ENCODE results near the gene PRPS2. TPM values are rescaled to one million over a fixed set of nuclear protein-coding genes. Genes with fewer than 3 reads are reported as not detected.

PRPS2 gene
- polyA plus RNA-seq, 3 donors: 8.2 to 19.6 (median 17.3) TPM

DNA sequence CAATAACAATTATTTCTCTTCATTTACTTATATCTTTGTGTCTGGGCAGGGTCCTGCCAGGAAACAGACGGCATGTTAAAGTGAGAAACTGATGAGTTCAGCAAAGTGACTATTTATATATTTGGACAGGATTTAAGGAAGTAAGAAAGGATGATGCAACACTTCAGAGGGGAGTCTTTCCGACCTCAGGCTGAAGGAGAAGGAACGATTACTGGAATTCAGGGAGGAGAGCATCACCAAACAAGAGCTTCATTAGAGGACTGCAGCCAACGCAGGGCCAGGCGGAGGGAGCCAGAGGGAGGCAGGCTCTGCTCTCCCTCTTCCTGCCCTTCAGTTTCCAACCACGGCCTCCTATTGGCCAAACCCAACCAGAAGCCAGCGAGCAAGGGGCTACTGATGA, 74.1 kb downstream of the PRPS2 start:
- intact Hi-C loops (cut with micrococcal nuclease): no loop called here
- no peaks in the 10 kb centered on the region for H3K36me3 ChIP-seq (replicated peaks in 1 of 2; ENCODE audit: control insufficient read depth in 1 of 2, insufficient read depth in 2 of 2, low read length in 2 of 2)
- peaks cover 0 to 3% of the 10 kb centered on the region in 2 donors for H3K27me3 ChIP-seq (ENCODE audit: control insufficient read depth in 2 of 2, insufficient read depth in 2 of 2, low read length in 2 of 2)
- H2AFZ ChIP-seq (ENCODE audit: insufficient read depth, low read depth, low read length, poor library complexity, severe bottlenecking): no peak overlapping the region
- Mint-ChIP-seq H3K4me1 (peaks cover 38% of the 10 kb centered on the region), H3K27me3 (ENCODE audit: low read depth in 3 of 3) (peaks cover 0 to 2% (median 0%) of the 10 kb centered on the region in 3 donors), H3K27ac (peak overlapping the region; percentile 53 to 88 (median 80)), H3K9me3 (peaks cover 2 to 38% (median 12%) of the 10 kb centered on the region in 7 donors), H3K4me3 (peak overlapping the region; percentile 44 to 78), H3K36me3 (peaks cover 5 to 10% of the 10 kb centered on the region in 2 donors)
- peak overlapping the region in 1 of 3 experiments; percentile 57 for H3K4me3 ChIP-seq (replicated peaks in 1 of 3; ENCODE audit: low read depth in 2 of 3, low read length in 3 of 3)
- DNase-seq: peak; percentile 33 to 69 (median 58)
- peak overlapping the region; percentile 62 for H3K4me2 ChIP-seq (replicated peaks; ENCODE audit: extremely low read depth, low read length, poor library complexity, severe bottlenecking)
- TF ChIP-seq, protein P1, sequence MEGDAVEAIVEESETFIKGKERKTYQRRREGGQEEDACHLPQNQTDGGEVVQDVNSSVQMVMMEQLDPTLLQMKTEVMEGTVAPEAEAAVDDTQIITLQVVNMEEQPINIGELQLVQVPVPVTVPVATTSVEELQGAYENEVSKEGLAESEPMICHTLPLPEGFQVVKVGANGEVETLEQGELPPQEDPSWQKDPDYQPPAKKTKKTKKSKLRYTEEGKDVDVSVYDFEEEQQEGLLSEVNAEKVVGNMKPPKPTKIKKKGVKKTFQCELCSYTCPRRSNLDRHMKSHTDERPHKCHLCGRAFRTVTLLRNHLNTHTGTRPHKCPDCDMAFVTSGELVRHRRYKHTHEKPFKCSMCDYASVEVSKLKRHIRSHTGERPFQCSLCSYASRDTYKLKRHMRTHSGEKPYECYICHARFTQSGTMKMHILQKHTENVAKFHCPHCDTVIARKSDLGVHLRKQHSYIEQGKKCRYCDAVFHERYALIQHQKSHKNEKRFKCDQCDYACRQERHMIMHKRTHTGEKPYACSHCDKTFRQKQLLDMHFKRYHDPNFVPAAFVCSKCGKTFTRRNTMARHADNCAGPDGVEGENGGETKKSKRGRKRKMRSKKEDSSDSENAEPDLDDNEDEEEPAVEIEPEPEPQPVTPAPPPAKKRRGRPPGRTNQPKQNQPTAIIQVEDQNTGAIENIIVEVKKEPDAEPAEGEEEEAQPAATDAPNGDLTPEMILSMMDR (IDR thresholded peaks at IDR 0.05): no peak
- no CpG with 5 or more reads among the region's 7 CpGs for WGBS (ENCODE audit: insufficient coverage)
- H3K27ac ChIP-seq (ENCODE audit: low read depth in 1 of 2, low read length in 2 of 2): peak overlapping the region; percentile 5 to 50
- H3K79me2 ChIP-seq (ENCODE audit: insufficient read depth, low read length): peaks cover 30% of the 10 kb centered on the region
- H3K4me1 ChIP-seq (ENCODE audit: control insufficient read depth in 1 of 2, insufficient read depth in 2 of 2, low read length in 2 of 2): peaks cover 47 to 55% of the 10 kb centered on the region in 2 donors
- H3K9me3 ChIP-seq (replicated peaks in 1 of 2; ENCODE audit: control insufficient read depth in 1 of 2, insufficient read depth in 1 of 2, low read length in 2 of 2): no peaks in the 10 kb centered on the region
- H4K20me1 ChIP-seq (ENCODE audit: insufficient read depth, low read length): no peaks in the 10 kb centered on the region
- H3K9ac ChIP-seq (ENCODE audit: insufficient read depth, low read length, poor library complexity, severe bottlenecking): no peak overlapping the region

DNA sequence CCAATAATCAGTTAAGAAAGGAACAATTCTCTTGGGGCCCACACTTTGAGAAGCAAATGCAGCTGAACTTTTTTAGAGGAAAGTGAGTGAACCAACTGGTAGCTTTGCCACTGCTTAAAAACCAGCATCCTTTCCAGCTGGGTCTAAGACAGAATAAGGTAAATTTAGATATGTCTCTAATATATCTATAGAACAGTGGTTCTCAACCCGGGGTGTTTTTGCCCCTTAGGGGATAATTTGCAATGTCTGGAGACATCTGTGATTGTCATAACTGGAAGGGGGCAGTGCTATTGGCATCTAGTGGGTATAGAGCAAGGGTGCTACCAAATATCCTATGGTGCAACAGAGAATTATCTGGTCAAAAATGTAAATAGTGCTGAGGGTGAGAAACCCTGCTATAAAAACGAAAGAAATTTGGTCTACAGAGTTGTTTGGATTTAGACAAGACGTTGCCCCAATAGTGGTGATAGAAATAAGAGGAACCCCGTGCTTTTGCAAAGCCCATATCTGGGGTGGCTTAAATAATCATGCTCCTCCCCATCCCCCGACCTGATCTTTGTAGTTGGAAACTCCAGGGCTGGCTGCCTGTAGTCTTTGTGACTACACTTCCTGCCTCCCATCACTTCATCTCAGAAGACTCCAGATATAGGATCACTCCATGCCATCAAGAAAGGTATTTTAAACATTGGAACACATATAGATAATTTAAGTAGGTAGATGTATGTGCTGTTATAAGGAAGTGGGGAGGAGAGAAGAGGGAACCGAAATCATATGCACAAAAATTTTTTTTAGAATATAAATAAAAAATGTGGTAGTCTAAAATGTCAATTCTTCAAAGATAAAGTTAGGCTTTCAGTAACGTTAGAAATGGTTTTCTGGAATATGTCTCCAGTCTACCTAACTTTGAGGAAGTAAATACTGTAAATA, 75.5 kb downstream of the PRPS2 start, which contains the start of gene TLR7:
TLR7 (plus strand) TSS at position 622 of the 927 bp plus-strand sequence. CDS start 507 bp downstream, outside the sequence.
- TF ChIP-seq, protein P1 (IDR thresholded peaks at IDR 0.05): no peak
- Mint-ChIP-seq H3K27ac (peak within 1 kb of the TSS; percentile 90 to 95 (median 93)), H3K27me3 (ENCODE audit: low read depth in 3 of 3) (peaks cover 0 to 4% (median 0%) of the 10 kb centered on the region in 3 donors), H3K4me3 (peak within 1 kb of the TSS; percentile 81 to 96), H3K4me1 (peaks cover 50% of the 10 kb centered on the region), H3K9me3 (peaks cover 2 to 33% (median 12%) of the 10 kb centered on the region in 7 donors), H3K36me3 (peaks cover 5 to 12% of the 10 kb centered on the region in 2 donors)
- Histone ChIP-seq H3K27me3 (ENCODE audit: control insufficient read depth in 2 of 2, insufficient read depth in 2 of 2, low read length in 2 of 2) (peaks cover 0 to 7% of the 10 kb centered on the region in 2 donors), H3K27ac (ENCODE audit: low read depth in 1 of 2, low read length in 2 of 2) (peak within 1 kb of the TSS; percentile 67 to 75), H2AFZ (ENCODE audit: insufficient read depth, low read depth, low read length, poor library complexity, severe bottlenecking) (no peak within 1 kb of the TSS), H3K4me3 (replicated peaks in 1 of 3; ENCODE audit: low read depth in 2 of 3, low read length in 3 of 3) (peak within 1 kb of the TSS; percentile 42 to 73 (median 46)), H3K9ac (ENCODE audit: insufficient read depth, low read length, poor library complexity, severe bottlenecking) (peak within 1 kb of the TSS; percentile 47), H3K36me3 (replicated peaks in 1 of 2; ENCODE audit: control insufficient read depth in 1 of 2, insufficient read depth in 2 of 2, low read length in 2 of 2) (no peaks in the 10 kb centered on the region), H3K9me3 (replicated peaks in 1 of 2; ENCODE audit: control insufficient read depth in 1 of 2, insufficient read depth in 1 of 2, low read length in 2 of 2) (no peaks in the 10 kb centered on the region), H3K79me2 (ENCODE audit: insufficient read depth, low read length) (peaks cover 43% of the 10 kb centered on the region), H3K4me1 (ENCODE audit: control insufficient read depth in 1 of 2, insufficient read depth in 2 of 2, low read length in 2 of 2) (peaks cover 58 to 61% of the 10 kb centered on the region in 2 donors), H4K20me1 (ENCODE audit: insufficient read depth, low read length) (peaks cover 5% of the 10 kb centered on the region), H3K4me2 (replicated peaks; ENCODE audit: extremely low read depth, low read length, poor library complexity, severe bottlenecking) (peak within 1 kb of the TSS; percentile 80)
- intact Hi-C loops (cut with micrococcal nuclease): no loop called here
- WGBS (ENCODE audit: insufficient coverage): no CpG with 5 or more reads among the region's 7 CpGs
- peak in 2 of 3 donors; percentile 33 to 64 for DNase-seq
